RKO (cell line): ENCODE data around the gene CD46.
"Not testable (repeated sequence)": the region's sequence is repeated elsewhere in the genome, so short reads cannot be mapped to it uniquely, and the experiment has no call there.

Experiments
- DNase-seq: peaks from one replicate; pipeline ENCODE4 v3.0.0-alpha.2; 2016; ENCODE audit warnings: low spot score

CD46 gene

GRCh38 chr1:207751790-207752455 lies at the start of gene CD46:
Gene CD46 (plus strand): TSS chr1:207752054. CDS start chr1:207752213, 159 bp downstream.
- peak; percentile 97 for DNase-seq

- no peak for DNase-seq
These were observed 49.5 kb upstream of the CD46 start for GRCh38 chr1:207702317-207702716.

- no peak for DNase-seq
These were observed 48.1 kb upstream of the CD46 start for GRCh38 chr1:207703712-207704111.

- DNase-seq = not testable (repeated sequence)
These were observed 43.9 kb upstream of the CD46 start for GRCh38 chr1:207708004-207708403.

GRCh38 chr1:207711285-207711684 lies 40.6 kb upstream of the CD46 start:
- DNase-seq = peak; percentile 3

GRCh38 chr1:207712701-207713100 lies 39.2 kb upstream of the CD46 start:
- not testable (repeated sequence) for DNase-seq

GRCh38 chr1:207713529-207713928 lies 38.3 kb upstream of the CD46 start:
- no peak for DNase-seq

GRCh38 chr1:207719234-207719633 lies 32.6 kb upstream of the CD46 start:
- no peak for DNase-seq

GRCh38 chr1:207728200-207728858 lies 23.5 kb upstream of the CD46 start:
- DNase-seq = not testable (repeated sequence)

GRCh38 chr1:207737503-207738157 lies 14.2 kb upstream of the CD46 start:
- DNase-seq = not testable (repeated sequence)

GRCh38 chr1:207738158-207738659 lies 13.6 kb upstream of the CD46 start:
- not testable (repeated sequence) for DNase-seq

GRCh38 chr1:207740207-207740606 lies 11.6 kb upstream of the CD46 start:
- no peak for DNase-seq

GRCh38 chr1:207742850-207743555 lies 8.9 kb upstream of the CD46 start:
- DNase-seq = no peak

- no peak for DNase-seq
These were observed 7.8 kb upstream of the CD46 start for GRCh38 chr1:207744000-207744534.

- DNase-seq = no peak
These were observed 6.6 kb upstream of the CD46 start for GRCh38 chr1:207745285-207745684.

GRCh38 chr1:207745839-207746767 lies 5.8 kb upstream of the CD46 start:
- no peak for DNase-seq

- DNase-seq = no peak
These were observed 4.0 kb upstream of the CD46 start for GRCh38 chr1:207747627-207748492.

GRCh38 chr1:207748737-207749528 lies 2.9 kb upstream of the CD46 start:
- DNase-seq = no peak
